HL-60/S4 (cell line): Measurements from ENCODE around the gene CHCT1.
"Not testable (repeated sequence)": the region's sequence is repeated elsewhere in the genome, so short reads cannot be mapped to it uniquely, and the experiment has no call there.

Source experiments
- in situ Hi-C: fragments of 300-500 bp; cut with MboI; formaldehyde crosslinking; loops from 2 replicates; pipeline ENCODE4 v1.14.3; 2022; ENCODE audit warnings: low sequenced_read_pairs

CHCT1 gene

DNA sequence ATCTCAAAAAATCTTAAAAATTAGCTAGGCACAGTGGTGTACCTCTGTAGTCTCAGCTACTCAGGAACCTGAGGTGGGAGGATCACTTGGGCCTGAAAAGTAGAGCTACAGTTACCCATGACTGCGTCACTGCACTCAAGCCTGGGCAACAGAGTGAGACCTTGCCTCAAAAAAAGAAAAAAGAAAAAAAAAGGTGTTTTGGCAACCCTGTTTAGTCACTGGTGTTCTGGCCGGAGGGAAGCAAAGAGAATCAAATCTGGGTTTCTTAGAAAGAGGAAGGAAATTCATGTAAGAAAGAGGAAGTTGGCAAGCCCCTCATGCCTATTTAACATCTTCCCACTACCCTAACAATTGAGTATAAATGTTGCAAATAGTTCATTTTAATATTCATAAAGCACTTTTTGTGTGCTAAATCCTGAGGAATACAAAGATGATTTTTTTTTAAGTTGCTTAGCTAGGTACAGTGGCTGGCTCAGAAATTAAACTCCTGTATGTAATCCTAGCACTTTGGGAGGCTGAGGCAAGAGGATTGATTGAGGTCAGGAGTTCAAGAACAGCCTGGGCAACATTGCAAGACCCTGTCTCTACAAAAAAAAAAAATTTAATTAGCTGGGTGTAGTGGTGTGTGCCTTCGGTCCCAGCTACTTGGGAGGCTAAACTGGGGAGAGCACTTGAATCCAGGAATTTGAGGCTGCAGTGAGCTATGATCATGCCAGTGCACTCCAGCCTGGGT is 23.9 kb upstream of the CHCT1 start:
- in situ Hi-C loops, result no loop called here

- in situ Hi-C loops, result loop anchor here (25.0 kb wide), 1 partner anchor 365 kb away; no protein-coding TSS in a partner anchor
These were observed 20.5 kb upstream of the CHCT1 start for GRCh38 chr17:60401819-60402218.

GRCh38 chr17:60403523-60403810 is 18.8 kb upstream of the CHCT1 start:
- in situ Hi-C loops, result loop anchor here (25.0 kb wide), 1 partner anchor 366 kb away; no protein-coding TSS in a partner anchor

GRCh38 chr17:60403962-60404361 is 18.3 kb upstream of the CHCT1 start:
- in situ Hi-C loops, result loop anchor here (25.0 kb wide), 1 partner anchor 367 kb away; no protein-coding TSS in a partner anchor

- in situ Hi-C loops, result loop anchor here (25.0 kb wide), 1 partner anchor 370 kb away; no protein-coding TSS in a partner anchor
These were observed 15.4 kb upstream of the CHCT1 start for GRCh38 chr17:60406887-60407286.

DNA sequence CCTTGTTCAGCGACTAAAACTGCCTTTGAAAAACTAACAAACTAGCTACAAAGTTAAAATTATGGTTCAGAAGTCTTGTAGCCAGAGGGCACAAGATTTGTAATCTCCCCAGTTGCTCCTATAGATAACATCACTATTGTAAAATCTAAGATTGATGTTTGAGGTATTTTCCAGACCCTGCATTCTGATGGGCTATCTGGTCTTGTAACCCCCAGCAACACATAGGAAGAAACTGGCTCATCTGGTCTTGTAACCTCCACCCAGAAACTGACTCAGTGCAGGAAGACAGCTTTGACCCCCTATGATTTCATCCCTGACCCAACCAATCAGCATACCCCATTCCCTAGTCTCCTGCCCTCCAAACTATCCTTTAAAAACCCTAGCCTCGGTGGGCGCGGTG is 12.3 kb upstream of the CHCT1 start:
- in situ Hi-C loops, result loop anchor here (25.0 kb wide), 1 partner anchor 373 kb away; no protein-coding TSS in a partner anchor

GRCh38 chr17:60412701-60413100 is 9.6 kb upstream of the CHCT1 start:
- in situ Hi-C loops, result loop anchor here (25.0 kb wide), 1 partner anchor 375 kb away; no protein-coding TSS in a partner anchor

- in situ Hi-C loops, result loop anchor here (25.0 kb wide), 1 partner anchor 378 kb away; no protein-coding TSS in a partner anchor
These were observed 7.1 kb upstream of the CHCT1 start for GRCh38 chr17:60415146-60415545.

DNA sequence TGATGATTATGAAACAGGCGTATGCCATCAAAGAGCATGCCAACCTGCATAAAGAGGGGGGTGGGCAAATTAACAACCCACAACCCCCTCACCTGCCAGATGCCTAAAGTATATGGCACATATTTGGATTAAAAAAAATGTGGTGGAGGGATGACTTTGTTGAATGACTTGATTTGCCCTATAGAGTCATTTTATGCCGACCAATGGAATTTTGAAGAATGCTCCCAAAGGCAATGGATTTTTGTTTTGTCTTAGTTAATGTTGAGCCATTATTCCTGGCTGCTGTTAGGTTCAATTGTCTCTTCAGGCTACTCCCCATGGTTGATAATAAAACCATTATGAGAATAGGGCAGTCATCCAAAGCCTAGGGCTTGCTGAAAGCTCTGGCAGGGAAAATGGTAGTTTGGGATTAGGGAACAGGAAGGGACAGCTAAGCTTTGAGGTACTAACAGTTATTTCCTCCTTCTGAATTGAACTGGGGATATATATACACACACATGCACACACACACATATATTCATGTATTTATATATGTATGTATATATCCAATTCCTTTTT is 5.8 kb upstream of the CHCT1 start:
- in situ Hi-C loops, result loop anchor here (25.0 kb wide), 1 partner anchor 379 kb away; no protein-coding TSS in a partner anchor

GRCh38 chr17:60419003-60419402 is 3.3 kb upstream of the CHCT1 start:
- in situ Hi-C loops, result loop anchor here (25.0 kb wide), 1 partner anchor 382 kb away; no protein-coding TSS in a partner anchor

GRCh38 chr17:60419875-60420274 is 2.4 kb upstream of the CHCT1 start:
- in situ Hi-C loops, result loop anchor here (10.0 to 25.0 kb wide), 3 partner anchors 225 to 383 kb away; no protein-coding TSS in a partner anchor

DNA sequence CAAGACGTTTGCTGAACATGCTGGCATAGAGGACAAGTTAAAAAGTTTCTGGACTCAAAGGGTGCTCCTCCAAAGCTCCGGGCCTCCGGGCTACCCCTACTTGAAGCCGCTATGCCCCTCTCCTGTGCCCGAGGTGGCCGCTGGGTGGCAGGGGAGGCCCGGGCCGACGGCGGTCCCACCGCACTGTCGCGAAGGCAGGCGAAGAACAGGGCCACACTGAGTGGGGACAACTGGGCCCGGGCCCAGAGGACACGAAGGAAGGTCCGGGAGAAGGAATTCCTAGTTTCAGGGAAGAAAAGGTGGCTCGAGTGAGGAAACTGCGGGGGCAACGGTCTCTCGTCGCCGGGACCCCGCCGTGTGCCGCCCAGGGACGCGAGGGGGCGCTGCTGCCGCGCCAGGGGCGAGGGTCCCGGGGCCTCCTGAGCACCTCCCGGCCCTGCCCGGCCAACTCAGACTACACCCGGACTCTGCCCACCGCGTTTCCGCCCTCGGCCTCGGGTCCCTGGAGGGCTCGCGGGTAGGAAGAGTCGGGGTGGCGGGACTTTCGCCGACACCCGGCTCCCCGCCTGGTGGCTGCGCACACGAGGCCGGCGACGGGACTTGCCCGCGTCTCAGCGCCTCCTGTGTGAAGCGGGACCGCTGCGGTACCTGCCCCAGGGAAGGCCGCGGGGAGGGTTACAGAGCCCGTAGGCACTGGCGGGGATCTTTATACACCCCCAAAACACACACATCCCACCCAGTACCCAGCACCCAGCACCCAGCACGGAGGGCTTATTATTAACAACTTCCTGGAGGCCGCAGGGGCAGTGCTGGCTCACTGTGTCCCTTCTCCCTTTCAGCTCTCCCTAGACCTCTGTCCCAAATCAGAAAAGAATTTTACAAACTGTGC is 772 bp upstream of the CHCT1 start:
- in situ Hi-C loops, result loop anchor here (10.0 to 25.0 kb wide), 3 partner anchors 223 to 384 kb away; no protein-coding TSS in a partner anchor

DNA sequence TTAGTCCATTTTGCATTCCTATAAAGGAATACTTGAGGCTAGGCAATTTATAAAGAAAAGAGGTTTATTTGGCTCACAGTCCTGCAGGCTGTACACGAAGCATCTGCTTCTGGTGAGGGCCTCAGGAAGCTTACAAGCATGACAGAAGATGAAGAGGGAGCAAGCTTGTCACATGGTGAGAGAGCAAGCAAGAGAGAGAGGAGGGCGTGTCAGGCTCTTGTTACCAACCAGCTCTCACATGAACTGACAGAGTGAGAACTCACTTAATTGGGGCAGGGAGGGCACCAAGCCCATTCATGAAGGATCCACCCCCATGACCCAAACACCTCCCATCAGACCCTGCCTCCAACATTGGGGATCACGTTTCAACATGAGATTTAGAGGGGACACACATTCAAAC is 1.6 kb downstream of the CHCT1 start:
- in situ Hi-C loops, result loop anchor here (10.0 to 25.0 kb wide), 3 partner anchors 221 to 387 kb away; no protein-coding TSS in a partner anchor

- in situ Hi-C loops, result loop anchor here (10.0 kb wide), 2 partner anchors 219 to 291 kb away; no protein-coding TSS in a partner anchor
These were observed 3.3 kb downstream of the CHCT1 start for GRCh38 chr17:60425626-60426025.

GRCh38 chr17:60426596-60426995 is 4.3 kb downstream of the CHCT1 start:
- in situ Hi-C loops, result loop anchor here (10.0 kb wide), 2 partner anchors 218 to 292 kb away; no protein-coding TSS in a partner anchor

GRCh38 chr17:60428491-60428890 is 6.2 kb downstream of the CHCT1 start:
- in situ Hi-C loops, result loop anchor here (10.0 kb wide), 2 partner anchors 216 to 294 kb away; no protein-coding TSS in a partner anchor

DNA sequence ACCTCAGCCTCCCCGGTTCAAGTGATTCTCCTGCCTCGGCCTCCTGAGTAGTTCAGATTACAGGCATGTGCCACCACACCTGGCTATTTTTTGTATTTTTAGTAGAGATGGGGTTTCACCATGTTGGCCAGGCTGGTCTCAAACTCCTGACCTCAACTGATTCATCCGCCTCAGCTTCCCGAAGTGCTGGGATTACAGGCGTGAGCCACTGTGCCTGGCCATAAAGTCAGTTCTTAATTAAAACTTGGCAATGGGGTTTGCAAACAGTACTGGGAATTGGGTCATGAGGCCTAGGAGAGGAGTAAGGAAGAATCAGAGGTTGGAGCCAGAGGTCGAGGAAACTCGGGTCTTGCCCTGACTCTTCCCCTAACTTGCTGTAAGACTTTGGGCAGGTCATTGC is 8.3 kb downstream of the CHCT1 start:
- in situ Hi-C loops, result not testable (repeated sequence)

GRCh38 chr17:60433021-60433997 is 11.0 kb downstream of the CHCT1 start:
- in situ Hi-C loops, result not testable (repeated sequence)
